ENCODE data around the gene CAMTA1. TPM values are rescaled to one million over a fixed set of nuclear protein-coding genes. Genes with fewer than 3 reads are reported as not detected.

The CAMTA1 gene
- polyA plus RNA-seq, 1 donor from 2014 or later = 162 TPM

DNA sequence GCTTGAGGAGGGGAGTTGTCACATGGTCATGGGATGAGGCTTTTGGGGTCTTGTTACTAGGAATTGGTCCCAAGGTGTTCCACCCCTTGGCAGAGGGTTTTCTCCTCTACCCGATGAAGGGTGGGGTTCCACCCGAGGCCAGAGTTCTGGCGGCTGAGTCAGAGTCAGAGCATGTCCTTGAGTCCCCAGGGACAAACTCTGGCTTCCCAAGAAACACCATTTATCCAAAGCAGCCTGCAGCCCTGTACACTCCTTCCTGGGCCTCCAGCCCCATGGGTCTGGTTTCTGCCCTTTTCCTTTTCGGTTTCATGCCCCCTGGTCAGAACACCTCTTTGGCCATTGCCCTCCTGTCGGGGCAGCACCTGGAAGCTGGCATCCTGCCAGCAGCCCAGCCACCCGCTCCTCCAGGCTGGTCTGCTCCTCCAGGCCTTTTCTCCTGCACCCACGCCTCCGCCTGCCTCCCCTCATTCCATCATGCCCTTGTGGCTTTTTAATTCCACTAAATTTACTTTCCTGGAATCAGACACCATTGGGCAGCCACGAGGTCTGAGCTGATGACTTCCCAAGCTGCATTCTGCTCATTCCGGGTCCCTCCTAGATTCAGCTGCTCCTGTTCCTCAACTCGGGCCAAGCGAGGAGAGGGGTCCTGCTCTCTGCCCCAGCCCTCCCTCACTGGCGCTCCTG is 684.1 kb downstream of the CAMTA1 start:
- no peak overlapping the region for H3K4me2 ChIP-seq (ENCODE audit: low read length)
- H3K27ac ChIP-seq (ENCODE audit: low read length) = no peak overlapping the region
- no peaks in the 10 kb centered on the region for H3K27me3 ChIP-seq (ENCODE audit: insufficient read depth, low read depth, low read length)
- H3K4me3 ChIP-seq (ENCODE audit: low read length) = no peak overlapping the region
- no peaks in the 10 kb centered on the region for H3K79me2 ChIP-seq (replicated peaks; ENCODE audit: insufficient read depth, low read length)
- H4K20me1 ChIP-seq (ENCODE audit: insufficient read depth) = no peaks in the 10 kb centered on the region
- TF ChIP-seq CTCF (IDR thresholded peaks at IDR 0.05; ENCODE audit: poor library complexity, severe bottlenecking) = no peak
- no peak for TF ChIP-seq EZH2 (IDR thresholded peaks at IDR 0.05; ENCODE audit: borderline replicate concordance, insufficient read depth, low read length, poor library complexity, severe bottlenecking)
- TF ChIP-seq EP300 (conservative IDR thresholded peaks at IDR 0.05; ENCODE audit: poor library complexity, severe bottlenecking) = no peak
- no peak for TF ChIP-seq SMC3 (conservative IDR thresholded peaks at IDR 0.05; ENCODE audit: poor library complexity)
- no peak for TF ChIP-seq RAD21 (conservative IDR thresholded peaks at IDR 0.05)
- H3K36me3 ChIP-seq (ENCODE audit: insufficient read depth, low read length) = no peaks in the 10 kb centered on the region
- H3K9me3 ChIP-seq (ENCODE audit: low read length) = no peaks in the 10 kb centered on the region
- no peaks in the 10 kb centered on the region for H3F3A ChIP-seq (ENCODE audit: insufficient read depth, low read length, poor library complexity, severe bottlenecking)
- H2AFZ ChIP-seq (ENCODE audit: low read depth, low read length) = no peak overlapping the region
- no peaks in the 10 kb centered on the region for H3K9me2 ChIP-seq (ENCODE audit: insufficient read depth, low read length)
- no peak overlapping the region for H3K9ac ChIP-seq (ENCODE audit: low read length)

- H3K9me2 ChIP-seq (ENCODE audit: insufficient read depth, low read length) = no peaks in the 10 kb centered on the region
- H3K9ac ChIP-seq (ENCODE audit: low read length) = no peak overlapping the region
- no peaks in the 10 kb centered on the region for H3K9me3 ChIP-seq (ENCODE audit: low read length)
- no peaks in the 10 kb centered on the region for H4K20me1 ChIP-seq (ENCODE audit: insufficient read depth)
- H3K36me3 ChIP-seq (ENCODE audit: insufficient read depth, low read length) = no peaks in the 10 kb centered on the region
- no peaks in the 10 kb centered on the region for H3K27me3 ChIP-seq (ENCODE audit: insufficient read depth, low read depth, low read length)
- no peak overlapping the region for H2AFZ ChIP-seq (ENCODE audit: low read depth, low read length)
- H3K4me2 ChIP-seq (ENCODE audit: low read length) = no peak overlapping the region
- no peaks in the 10 kb centered on the region for H3K79me2 ChIP-seq (replicated peaks; ENCODE audit: insufficient read depth, low read length)
- no peak overlapping the region for H3K27ac ChIP-seq (ENCODE audit: low read length)
- no peaks in the 10 kb centered on the region for H3F3A ChIP-seq (ENCODE audit: insufficient read depth, low read length, poor library complexity, severe bottlenecking)
- no peak overlapping the region for H3K4me3 ChIP-seq (ENCODE audit: low read length)
- no peak for TF ChIP-seq POLR2AphosphoS5 (IDR thresholded peaks at IDR 0.05)
- TF ChIP-seq TAF1 (IDR thresholded peaks at IDR 0.05; ENCODE audit: low read depth) = no peak
- TF ChIP-seq REST (IDR thresholded peaks at IDR 0.05; ENCODE audit: borderline replicate concordance) = no peak
- no peak for TF ChIP-seq RAD21 (conservative IDR thresholded peaks at IDR 0.05)
- TF ChIP-seq CTCF (IDR thresholded peaks at IDR 0.05; ENCODE audit: poor library complexity, severe bottlenecking) = no peak
- TF ChIP-seq SMC3 (conservative IDR thresholded peaks at IDR 0.05; ENCODE audit: poor library complexity) = no peak
- no peak for TF ChIP-seq MXI1 (conservative IDR thresholded peaks at IDR 0.05; ENCODE audit: poor library complexity, severe bottlenecking)
- no peak for TF ChIP-seq EP300 (conservative IDR thresholded peaks at IDR 0.05; ENCODE audit: poor library complexity, severe bottlenecking)
- no peak for TF ChIP-seq EZH2 (IDR thresholded peaks at IDR 0.05; ENCODE audit: borderline replicate concordance, insufficient read depth, low read length, poor library complexity, severe bottlenecking)
Observed at GRCh38 chr1:7470904-7471638, 685.8 kb downstream of the CAMTA1 start.

Measured in neural cell (in vitro differentiated cells).